Measurements from ENCODE around the gene HMCN2.

Gene HMCN2

DNA sequence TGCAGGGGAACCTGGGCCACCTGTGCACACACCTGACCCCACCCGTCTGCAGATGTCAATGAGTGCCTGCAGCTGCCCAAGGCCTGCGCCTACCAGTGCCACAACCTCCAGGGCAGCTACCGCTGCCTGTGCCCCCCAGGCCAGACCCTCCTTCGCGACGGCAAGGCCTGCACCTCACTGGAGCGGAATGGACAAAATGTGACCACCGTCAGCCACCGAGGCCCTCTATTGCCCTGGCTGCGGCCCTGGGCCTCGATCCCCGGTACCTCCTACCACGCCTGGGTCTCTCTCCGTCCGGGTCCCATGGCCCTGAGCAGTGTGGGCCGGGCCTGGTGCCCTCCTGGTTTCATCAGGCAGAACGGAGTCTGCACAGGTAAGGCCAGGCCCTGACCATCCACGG lies 164.7 kb downstream of the HMCN2 start:
- Histone ChIP-seq H3K36me3 (replicated peaks; ENCODE audit: insufficient read depth, low read length) (no peaks in the 10 kb centered on the region), H3K4me1 (ENCODE audit: low read length) (no peaks in the 10 kb centered on the region), H3K9me2 (replicated peaks; ENCODE audit: insufficient read depth, low read length) (no peaks in the 10 kb centered on the region), H3K79me2 (ENCODE audit: low read length) (no peaks in the 10 kb centered on the region), H3K4me3 (ENCODE audit: low read length) (no peak overlapping the region), H3K4me2 (ENCODE audit: low read depth, low read length) (no peak overlapping the region), H3F3A (ENCODE audit: insufficient read depth, low read length) (no peaks in the 10 kb centered on the region), H3K9me3 (replicated peaks; ENCODE audit: insufficient read depth, low read length) (no peaks in the 10 kb centered on the region), H4K20me1 (ENCODE audit: insufficient read depth, low read length) (no peaks in the 10 kb centered on the region), H2AFZ (ENCODE audit: low read length) (no peak overlapping the region), H3K9ac (ENCODE audit: low read length) (no peak overlapping the region), H3K27me3 (replicated peaks; ENCODE audit: insufficient read depth, low read length) (peaks cover 97% of the 10 kb centered on the region), H3K27ac (ENCODE audit: low read length) (no peak overlapping the region)
- TF ChIP-seq, protein P1, sequence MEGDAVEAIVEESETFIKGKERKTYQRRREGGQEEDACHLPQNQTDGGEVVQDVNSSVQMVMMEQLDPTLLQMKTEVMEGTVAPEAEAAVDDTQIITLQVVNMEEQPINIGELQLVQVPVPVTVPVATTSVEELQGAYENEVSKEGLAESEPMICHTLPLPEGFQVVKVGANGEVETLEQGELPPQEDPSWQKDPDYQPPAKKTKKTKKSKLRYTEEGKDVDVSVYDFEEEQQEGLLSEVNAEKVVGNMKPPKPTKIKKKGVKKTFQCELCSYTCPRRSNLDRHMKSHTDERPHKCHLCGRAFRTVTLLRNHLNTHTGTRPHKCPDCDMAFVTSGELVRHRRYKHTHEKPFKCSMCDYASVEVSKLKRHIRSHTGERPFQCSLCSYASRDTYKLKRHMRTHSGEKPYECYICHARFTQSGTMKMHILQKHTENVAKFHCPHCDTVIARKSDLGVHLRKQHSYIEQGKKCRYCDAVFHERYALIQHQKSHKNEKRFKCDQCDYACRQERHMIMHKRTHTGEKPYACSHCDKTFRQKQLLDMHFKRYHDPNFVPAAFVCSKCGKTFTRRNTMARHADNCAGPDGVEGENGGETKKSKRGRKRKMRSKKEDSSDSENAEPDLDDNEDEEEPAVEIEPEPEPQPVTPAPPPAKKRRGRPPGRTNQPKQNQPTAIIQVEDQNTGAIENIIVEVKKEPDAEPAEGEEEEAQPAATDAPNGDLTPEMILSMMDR (IDR thresholded peaks at IDR 0.05; ENCODE audit: low read length), result no peak
- TF ChIP-seq EZH2 (optimal IDR thresholded peaks at IDR 0.05; ENCODE audit: low read depth, low read length) (no peak), EZH2phosphoT487 (IDR thresholded peaks at IDR 0.05; ENCODE audit: low read length) (no peak)
- no peak for DNase-seq

DNA sequence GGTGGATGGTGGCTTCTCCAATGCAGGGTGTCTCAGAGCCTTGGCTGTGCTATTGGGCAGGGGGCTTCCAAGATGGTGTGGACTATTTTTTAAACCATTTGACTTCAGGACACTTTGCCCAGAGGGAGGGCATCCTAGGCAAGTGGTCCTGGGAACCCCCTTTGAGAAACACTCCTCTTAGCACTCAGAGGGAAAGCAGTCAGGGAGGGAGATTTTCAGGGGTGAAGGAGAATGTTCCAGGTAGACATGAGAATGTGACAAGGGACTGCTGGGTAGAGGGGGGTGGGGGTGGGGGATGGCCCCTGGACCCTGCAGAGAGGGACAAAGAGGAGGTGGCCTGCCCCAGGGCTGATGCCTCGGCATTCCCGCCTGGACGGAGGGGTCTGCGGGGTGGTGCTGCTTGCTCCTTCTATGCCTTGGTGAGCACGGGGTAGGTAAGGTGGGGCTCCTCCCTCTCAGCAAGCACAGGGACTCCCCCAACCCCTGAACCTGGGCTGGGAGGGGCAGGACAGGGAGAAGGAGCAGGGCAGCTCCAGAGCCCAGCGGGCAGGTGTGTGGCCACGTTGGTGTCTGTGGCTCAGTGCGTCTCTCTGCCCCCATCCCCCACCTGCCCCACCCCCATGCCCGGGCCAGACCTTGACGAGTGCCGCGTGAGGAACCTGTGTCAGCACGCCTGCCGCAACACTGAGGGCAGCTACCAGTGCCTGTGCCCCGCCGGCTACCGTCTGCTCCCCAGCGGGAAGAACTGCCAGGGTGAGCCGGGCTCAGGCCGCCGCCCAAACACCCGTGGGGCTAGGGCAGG lies 165.4 kb downstream of the HMCN2 start:
- no peaks in the 10 kb centered on the region for H3K9me3 ChIP-seq (replicated peaks; ENCODE audit: insufficient read depth, low read length)
- H3K4me1 ChIP-seq (ENCODE audit: low read length), result no peaks in the 10 kb centered on the region
- peaks cover 94% of the 10 kb centered on the region for H3K27me3 ChIP-seq (replicated peaks; ENCODE audit: insufficient read depth, low read length)
- no peak for DNase-seq
- H3K36me3 ChIP-seq (replicated peaks; ENCODE audit: insufficient read depth, low read length), result no peaks in the 10 kb centered on the region
- no peaks in the 10 kb centered on the region for H4K20me1 ChIP-seq (ENCODE audit: insufficient read depth, low read length)
- H3K4me2 ChIP-seq (ENCODE audit: low read depth, low read length), result no peak overlapping the region
- H3K9ac ChIP-seq (ENCODE audit: low read length), result no peak overlapping the region
- no peaks in the 10 kb centered on the region for H3F3A ChIP-seq (ENCODE audit: insufficient read depth, low read length)
- H3K4me3 ChIP-seq (ENCODE audit: low read length), result no peak overlapping the region
- no peaks in the 10 kb centered on the region for H3K9me2 ChIP-seq (replicated peaks; ENCODE audit: insufficient read depth, low read length)
- H3K27ac ChIP-seq (ENCODE audit: low read length), result no peak overlapping the region
- TF ChIP-seq, protein P1 (IDR thresholded peaks at IDR 0.05; ENCODE audit: low read length), result no peak
- TF ChIP-seq EZH2phosphoT487 (IDR thresholded peaks at IDR 0.05; ENCODE audit: low read length) (no peak), EZH2 (optimal IDR thresholded peaks at IDR 0.05; ENCODE audit: low read depth, low read length) (no peak)
- H3K79me2 ChIP-seq (ENCODE audit: low read length), result no peaks in the 10 kb centered on the region
- H2AFZ ChIP-seq (ENCODE audit: low read length), result no peak overlapping the region

DNA sequence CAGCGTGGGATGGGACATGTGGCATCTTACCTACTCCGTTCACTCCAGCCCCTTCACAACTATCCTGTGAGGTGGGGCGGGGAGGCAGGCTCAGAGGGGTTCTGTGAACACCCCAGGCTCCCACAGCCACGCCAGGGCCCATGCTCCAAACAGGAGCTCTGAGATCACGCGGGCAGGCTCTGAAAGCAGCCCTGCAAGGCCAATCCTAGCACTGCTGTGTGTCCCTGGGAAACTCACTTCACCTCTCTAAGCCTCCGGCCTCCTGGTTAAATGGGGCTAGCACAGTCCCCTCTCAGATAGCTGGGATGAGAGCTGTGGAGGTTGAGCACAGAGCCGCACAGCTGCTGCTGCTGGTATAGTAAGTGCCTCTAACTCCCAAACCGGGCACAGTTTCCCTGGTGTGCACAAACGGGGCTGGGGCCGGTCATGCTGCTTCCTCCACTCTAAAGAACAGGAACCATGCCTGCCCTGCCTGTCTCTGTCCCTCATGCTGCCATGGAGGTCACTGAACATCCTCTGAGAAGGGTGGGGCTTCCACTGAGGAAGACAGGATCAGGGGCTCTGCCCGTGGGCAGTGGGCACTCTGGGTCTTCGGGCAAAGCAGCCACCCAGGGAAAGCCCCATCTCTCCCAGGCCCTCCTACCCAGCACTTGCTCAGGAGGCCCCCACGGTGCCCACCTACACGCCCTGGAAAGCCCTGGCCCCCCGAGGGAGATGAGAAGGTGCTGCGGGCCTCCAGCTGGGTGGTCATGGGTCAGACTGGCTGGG lies 166.2 kb downstream of the HMCN2 start:
- Histone ChIP-seq H4K20me1 (ENCODE audit: insufficient read depth, low read length) (no peaks in the 10 kb centered on the region), H3K9me3 (replicated peaks; ENCODE audit: insufficient read depth, low read length) (no peaks in the 10 kb centered on the region), H3K27me3 (replicated peaks; ENCODE audit: insufficient read depth, low read length) (peaks cover 94% of the 10 kb centered on the region), H2AFZ (ENCODE audit: low read length) (no peak overlapping the region), H3K27ac (ENCODE audit: low read length) (no peak overlapping the region), H3F3A (ENCODE audit: insufficient read depth, low read length) (no peaks in the 10 kb centered on the region), H3K4me1 (ENCODE audit: low read length) (no peaks in the 10 kb centered on the region), H3K4me2 (ENCODE audit: low read depth, low read length) (no peak overlapping the region), H3K9ac (ENCODE audit: low read length) (no peak overlapping the region), H3K36me3 (replicated peaks; ENCODE audit: insufficient read depth, low read length) (no peaks in the 10 kb centered on the region), H3K79me2 (ENCODE audit: low read length) (no peaks in the 10 kb centered on the region), H3K9me2 (replicated peaks; ENCODE audit: insufficient read depth, low read length) (no peaks in the 10 kb centered on the region), H3K4me3 (ENCODE audit: low read length) (no peak overlapping the region)
- DNase-seq, result no peak
- TF ChIP-seq EZH2phosphoT487 (IDR thresholded peaks at IDR 0.05; ENCODE audit: low read length) (no peak), EZH2 (optimal IDR thresholded peaks at IDR 0.05; ENCODE audit: low read depth, low read length) (no peak)
- TF ChIP-seq, protein P1 (IDR thresholded peaks at IDR 0.05; ENCODE audit: low read length), result no peak
